GM19455 (cell line): Measurements from ENCODE around the gene LAMC1.
"Not testable (repeated sequence)": the region's sequence is repeated elsewhere in the genome, so short reads cannot be mapped to it uniquely, and the experiment has no call there.

Source experiments
- ATAC-seq: cut with Tn5 transposase; IDR thresholded peaks from one replicate; pipeline ENCODE4 v1.9.1; 2021; ENCODE audit not compliant: unreplicated experiment

The LAMC1 gene

DNA sequence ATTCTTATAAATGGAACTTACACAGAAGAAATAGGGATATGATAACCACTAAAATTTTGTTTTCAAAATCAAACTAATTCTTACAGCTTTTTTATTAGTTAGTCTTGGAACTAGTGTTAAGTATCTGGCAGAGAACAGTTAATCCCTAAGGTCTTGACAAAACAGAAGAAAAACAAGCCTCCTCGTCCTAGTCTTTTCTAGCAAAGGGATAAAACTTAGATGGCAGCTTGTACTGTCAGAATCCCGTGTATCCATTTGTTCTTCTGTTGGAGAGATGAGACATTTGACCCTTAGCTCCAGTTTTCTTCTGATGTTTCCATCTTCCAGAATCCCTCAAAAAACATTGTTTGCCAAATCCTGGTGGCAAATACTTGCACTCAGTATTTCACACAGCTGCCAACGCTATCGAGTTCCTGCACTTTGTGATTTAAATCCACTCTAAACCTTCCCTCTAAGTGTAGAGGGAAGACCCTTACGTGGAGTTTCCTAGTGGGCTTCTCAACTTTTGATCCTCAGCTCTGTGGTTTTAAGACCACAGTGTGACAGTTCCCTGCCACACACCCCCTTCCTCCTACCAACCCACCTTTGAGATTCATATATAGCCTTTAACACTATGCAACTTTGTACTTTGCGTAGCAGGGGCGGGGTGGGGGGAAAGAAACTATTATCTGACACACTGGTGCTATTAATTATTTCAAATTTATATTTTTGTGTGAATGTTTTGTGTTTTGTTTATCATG lies 120.5 kb downstream of the LAMC1 start:
- ATAC-seq: no peak

DNA sequence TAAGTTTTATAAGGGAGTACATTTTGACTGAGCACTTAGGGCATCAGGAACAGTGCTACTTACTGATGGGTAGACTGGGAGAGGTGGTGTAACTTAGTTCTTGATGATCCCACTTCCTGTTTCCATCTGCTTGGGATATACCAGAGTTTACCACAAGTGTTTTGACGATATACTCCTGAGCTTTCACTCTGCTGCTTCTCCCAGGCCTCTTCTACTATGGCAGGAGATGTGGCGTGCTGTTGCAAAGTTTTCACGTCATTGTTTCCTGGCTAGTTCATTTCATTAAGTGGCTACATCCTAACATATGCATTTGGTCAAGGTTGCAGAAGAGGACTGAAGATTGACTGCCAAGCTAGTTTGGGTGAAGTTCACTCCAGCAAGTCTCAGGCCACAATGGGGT lies 121.5 kb downstream of the LAMC1 start:
- ATAC-seq: no peak

DNA sequence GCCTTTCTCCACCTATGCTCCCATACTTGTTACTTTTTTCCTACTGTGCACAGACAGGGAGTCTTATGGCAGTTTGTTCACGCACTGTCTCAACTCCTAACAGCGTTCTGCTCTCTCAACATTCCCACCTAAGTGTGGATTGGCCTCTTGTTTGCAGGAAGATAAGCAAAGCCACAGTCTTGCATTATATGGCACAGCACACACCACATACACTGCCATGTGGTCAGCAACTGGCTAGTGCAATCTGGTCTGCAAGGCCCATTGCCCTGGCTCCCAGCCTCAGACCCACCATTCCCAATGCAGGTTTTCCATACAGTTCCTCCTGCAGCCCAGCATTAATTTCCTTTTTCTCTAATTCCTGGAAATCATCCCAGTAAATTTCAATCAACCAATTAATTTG lies 124.5 kb downstream of the LAMC1 start:
- ATAC-seq: no peak

DNA sequence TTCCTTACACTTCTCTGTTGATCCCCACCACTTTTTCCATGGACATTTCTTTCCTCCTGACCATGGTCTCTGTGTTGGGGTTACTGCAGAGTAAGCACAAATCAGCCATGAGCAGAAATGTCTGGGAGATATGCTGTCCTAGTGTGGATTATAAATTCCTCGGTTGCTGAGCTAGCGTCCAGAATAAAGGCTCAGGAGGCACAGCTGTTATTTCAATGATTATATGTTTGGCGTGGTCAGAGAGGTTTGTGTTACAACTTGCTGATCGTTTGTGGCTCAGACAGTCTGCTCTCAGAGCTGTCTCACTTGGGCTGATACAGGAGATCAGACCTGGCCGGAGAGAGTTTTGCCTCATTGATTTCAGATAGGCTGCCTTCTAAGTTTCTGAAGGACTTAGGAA lies 125.4 kb downstream of the LAMC1 start:
- ATAC-seq: no peak

DNA sequence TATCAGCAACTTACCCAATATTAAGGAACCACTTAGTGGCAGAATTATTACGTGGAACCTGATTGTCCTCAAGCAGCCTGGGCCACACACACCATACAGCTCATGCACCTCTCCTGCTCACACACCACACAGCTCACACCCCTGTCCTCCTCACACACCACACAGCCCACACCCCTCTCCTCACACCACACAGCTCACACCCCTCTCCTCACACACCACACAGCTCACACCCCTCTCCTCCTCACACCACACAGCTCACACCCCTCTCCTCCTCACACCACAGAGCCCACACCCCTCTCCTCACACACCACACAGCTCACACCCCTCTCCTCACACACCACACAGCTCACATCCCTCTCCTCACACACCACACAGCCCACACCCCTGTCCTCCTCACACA lies 126.1 kb downstream of the LAMC1 start:
- no peak for ATAC-seq

DNA sequence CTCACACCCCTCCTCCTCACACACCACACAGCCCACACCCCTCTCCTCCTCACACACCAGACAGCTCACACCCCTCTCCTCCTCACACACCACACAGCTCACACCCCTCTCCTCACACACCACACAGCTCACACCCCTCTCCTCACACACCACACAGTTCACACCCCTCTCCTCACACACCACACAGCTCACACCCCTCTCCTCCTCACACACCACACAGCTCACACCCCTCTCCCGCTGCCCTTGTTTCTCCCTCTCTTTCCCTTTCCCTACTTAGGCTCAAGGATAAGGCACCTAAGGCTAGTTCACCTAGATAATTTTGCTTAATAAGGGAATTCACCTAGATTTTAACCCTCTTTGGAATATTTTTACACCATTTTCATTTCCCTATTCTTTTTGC lies 126.8 kb downstream of the LAMC1 start:
- not testable (repeated sequence) for ATAC-seq

DNA sequence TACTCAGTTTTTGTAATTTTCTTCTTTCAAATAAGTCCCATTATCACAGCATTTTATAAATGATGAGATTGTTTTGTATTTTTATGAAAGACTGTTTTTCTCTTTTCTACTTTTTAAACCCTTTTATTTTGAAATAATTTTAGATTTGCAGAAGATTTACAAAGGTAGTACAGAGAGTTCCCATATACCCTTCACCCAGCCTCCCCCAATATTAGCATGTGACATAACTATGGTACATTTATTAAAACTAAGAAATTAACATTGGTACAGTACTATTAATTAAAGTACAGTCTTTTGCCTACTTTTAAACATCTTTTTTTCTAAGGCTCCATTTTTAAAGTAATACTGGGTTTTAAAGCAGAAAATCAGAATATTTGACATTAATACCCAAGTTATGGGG lies 127.2 kb downstream of the LAMC1 start:
- no peak for ATAC-seq

DNA sequence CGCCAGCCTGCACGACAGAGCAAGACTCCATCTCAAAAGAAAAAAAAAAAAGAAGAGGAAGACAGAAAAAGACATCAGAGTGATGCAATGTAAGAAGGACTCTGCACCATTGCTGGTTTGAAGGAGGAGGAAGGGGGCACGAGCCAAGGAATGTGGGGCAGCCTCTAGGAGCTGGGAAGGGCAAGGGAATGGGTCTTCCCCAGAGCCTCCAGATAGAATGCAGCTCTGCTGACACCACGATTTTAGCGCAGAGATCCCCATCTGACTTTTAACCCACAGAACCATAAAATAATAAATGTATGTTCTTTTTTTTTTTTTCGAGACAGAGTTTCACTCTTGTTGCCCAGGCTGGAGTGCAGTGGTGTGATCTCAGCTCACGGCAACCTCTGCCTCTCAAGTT lies 129.0 kb downstream of the LAMC1 start:
- ATAC-seq: no peak

DNA sequence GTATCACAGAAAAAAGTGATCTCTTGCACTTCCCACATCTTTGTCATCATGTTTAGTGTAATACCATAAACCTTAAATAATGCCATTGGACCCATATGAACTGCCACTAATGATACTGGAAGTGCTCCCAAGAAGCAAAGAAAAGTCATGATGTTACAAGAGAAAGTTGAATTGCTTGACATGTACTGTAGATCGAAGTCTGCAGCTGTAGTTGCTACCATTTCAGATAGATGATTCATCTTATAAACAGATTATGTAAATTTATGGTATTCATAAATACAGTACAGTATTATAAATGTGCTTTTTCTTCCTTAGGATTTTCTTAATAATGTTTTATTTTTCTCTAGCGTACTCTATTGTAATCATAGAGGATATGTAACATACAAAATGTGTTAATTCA lies 132.7 kb downstream of the LAMC1 start:
- ATAC-seq: no peak

DNA sequence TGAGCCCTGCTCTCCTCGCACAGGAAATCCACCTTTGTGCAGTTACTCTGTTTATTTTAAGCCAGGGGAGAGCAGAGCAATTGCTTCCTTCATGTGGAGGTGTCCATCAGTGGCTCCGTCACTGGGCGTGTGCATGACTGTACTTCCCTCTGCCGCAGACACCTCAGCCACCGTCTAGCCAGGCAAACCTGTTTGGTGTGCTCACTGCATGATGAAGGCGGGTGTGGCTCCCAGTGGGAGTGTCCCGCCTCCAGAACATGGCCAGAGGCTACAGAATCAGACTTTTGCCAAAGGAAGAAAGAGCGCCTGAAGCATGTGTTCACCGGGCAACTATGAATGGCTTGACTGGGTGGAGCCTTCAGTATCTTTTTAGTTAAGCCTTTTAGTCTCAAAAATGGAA lies 136.7 kb downstream of the LAMC1 start:
- ATAC-seq: no peak

DNA sequence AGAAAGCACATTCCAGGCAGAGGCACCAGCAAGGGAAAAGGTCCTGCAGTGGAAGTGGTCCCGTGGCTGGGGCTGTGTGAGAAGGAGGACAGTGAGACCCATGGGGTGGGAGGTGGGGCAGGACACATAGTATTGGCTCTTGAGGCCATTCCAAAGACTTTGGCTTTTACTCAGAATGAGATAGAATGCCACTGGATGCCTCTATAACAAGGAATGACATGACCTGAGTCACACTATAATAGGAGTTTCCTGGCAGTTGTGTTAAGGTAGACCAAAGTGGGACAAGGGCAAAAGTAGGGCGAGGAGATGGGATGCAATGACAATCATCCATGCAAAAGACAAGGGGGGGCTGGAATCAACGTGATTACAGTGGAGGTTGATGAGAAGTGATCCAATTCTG lies 138.2 kb downstream of the LAMC1 start:
- ATAC-seq: no peak

DNA sequence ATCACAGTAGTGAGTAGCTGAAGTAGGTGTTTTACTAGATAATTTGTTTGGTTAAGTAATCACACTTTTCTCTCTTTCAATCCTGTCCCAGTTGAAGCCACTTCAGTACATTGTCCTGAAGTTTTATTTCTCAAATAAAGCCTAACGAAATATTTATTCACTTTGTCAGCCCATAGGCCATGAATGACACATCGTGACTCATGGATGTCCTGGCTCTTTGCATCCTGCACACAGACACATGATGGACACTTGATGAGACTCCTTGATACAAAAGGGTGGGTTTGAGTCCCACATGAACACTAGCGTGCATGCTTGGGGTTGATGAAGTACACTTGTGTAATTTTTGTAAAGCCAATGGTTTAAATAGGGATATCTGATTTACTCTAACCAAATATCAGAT lies 140.1 kb downstream of the LAMC1 start:
- no peak for ATAC-seq

DNA sequence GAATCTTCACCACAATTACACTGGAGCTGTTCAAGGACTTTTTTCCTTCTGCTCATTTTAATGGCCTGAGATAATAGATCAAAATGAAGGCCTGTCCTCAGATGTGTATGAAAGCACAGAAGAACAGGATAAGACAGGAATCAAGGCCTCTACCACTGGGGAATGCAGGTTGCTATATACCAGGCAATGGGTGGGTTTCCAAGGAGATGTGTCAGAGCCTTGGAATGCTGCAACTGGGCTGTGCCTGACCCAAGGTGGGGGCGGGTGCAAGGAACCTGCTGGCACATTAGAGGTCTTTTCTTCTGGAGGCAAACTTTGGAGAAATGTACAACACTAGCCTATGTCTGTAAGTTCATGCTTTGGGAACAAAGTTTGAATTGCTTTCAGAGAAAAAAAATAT lies 141.1 kb downstream of the LAMC1 start:
- no peak for ATAC-seq

DNA sequence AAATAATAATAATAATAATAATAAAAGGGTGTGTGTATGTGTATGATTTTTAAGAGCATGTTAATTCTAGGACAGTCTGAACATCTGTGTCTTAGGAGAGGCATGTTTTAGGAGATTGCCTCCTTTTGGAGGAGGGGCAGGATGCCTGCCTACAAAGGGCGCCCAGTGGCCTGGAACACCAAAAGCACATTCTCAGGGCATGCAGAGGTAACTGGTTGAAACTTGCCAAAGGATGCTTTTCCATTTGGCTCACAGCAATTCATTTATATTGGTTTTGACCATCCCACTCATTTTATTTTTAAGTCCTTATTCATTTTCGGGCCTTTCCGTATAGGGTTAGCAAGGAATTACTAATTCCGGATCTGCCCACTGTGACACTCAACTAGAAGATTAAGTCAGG lies 141.7 kb downstream of the LAMC1 start:
- no peak for ATAC-seq

DNA sequence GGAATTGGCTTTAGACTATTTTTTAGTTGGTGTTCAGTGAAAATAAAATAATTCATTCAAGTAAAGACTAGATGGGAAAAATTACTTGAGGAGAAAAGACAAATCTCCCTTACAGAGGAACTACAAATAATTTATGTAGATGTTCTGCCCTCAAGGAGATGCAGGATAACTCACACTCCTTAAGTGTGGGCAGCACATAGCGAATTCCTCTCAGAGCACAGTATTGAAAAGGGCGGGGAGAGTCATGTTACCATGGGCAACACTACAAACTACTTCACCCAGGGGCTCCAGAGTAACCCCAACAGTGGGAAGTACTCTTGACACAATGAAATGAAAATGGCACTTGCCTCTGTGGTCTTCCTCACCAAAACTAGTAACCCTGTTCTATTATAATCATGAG lies 142.2 kb downstream of the LAMC1 start:
- ATAC-seq: no peak

DNA sequence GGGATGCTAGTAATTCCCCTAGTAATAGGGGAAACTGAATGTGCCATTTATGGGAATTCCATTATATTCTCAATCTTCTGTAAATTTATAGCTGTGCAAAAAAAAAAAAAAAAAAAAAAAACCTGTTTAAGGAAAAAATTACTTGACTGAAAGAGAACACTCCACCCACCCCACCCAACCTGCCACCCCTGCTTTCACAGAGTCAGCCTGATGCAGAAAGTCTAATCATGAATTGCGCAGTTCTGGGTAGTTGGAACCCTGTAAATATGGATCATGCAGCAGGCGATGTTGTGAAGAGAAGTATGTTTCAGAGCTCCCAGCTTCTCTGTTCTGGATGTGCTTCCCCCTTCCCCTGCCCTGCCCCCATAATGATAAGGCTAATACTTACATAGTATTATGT lies 143.2 kb downstream of the LAMC1 start:
- ATAC-seq: no peak

DNA sequence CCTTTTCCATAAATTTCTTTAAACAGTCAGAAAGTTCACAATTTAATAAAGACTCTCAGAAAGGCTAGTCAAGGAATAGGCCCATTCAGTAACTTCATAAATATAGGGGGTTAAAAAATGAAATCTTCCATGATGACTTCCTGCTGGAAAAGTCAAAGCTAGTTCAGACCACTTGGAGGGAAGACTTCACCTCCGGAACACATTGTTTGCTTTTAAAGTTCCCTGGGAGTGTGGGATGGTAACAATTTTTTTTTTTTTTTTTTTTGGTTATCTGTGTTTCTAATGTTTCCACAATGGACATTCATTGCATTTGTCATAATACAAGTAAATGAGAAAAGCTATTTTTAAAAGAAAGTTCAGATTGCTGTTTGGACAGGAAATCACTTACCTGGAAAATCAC lies 144.5 kb downstream of the LAMC1 start:
- ATAC-seq: no peak

DNA sequence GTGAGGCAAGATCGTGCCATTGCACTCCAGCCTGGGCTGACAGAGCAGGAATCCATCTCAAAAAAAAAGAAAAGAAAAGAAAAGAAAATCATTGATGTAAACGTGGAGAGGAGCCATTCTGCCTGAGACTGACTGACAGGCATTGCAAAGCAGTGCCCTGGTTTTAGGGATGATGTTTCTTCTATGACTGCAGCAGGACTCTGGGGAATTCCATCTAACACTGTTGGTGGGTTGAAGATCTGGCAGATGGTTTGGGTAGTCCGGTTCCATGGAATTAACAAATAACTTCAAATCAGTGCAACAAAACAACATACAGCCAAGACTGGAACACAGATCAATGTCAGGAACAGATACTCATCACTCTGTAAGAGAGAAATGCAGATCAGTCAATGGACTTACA lies 145.1 kb downstream of the LAMC1 start:
- ATAC-seq: no peak

DNA sequence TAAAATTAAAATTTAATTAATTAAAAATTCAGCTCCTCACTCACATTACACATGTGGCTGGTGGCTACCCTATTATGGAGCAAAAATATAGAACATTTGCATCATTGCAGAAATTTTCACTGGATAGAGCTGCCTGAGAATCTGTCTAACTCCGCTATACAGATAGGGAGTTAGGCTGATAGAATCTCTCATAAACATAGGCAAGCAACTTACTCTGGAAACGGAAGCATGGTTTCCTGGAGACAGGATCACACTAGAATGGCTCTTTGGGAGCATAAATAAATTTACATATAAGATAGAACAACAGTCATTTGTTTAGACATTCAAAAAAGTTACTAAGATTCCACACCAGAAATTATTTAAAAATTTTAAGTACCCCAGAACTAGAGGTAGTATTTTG lies 150.6 kb downstream of the LAMC1 start:
- ATAC-seq: no peak

DNA sequence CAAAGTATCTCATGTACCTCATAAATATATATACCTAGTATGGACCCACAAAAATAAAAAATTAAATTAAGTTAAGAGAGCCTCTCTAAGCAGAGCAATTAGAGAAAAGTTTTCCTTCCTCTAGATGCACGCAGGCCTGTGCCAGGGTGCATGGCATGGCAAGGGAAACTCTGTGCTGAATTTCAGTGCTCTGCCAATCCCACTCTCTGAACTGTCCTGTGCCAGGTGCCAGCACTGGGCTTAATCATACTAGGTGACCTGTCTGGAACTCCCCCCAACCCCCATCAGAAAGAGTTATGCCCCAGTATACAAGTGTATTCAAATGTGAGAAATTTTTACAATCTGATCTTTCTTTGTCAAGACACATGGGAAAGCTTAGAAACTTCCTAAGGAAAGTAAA lies 152.4 kb downstream of the LAMC1 start:
- no peak for ATAC-seq

DNA sequence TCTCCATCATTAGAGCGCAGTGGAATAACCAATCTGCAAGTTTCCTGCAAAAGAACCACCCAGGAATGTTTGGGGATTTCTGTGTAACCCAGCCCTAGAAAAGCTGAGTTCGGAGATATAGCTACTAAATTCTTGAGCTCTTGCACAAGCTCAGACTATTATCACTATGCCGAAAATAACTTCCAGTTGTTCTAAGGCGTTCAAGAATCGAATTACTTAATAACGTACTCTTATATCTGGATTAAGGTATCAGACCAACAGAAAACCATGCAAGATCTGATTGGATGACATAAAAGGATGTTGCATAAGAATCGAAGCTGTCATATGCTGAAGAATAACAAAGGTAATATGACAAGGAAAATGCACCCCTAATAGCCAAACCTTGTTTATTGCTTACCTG lies 155.3 kb downstream of the LAMC1 start:
- no peak for ATAC-seq

DNA sequence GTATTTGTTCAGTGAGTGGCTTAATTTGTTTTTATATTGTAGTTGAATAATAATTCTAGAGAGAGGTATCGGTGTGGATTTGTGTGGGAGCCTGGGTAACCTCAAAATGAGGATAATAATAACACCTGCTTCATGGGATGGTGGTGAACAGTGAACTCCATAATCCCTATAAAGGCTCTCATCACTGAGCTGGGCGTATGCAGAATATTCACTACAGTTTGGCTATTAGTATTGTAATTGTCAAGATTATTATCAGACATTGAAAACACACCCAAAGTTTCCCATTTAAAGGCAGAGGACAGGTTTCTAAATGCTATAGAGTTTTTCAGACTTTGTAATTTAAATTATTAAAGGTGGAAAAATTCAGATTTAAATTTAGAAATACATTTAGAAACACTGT lies 155.8 kb downstream of the LAMC1 start:
- no peak for ATAC-seq

DNA sequence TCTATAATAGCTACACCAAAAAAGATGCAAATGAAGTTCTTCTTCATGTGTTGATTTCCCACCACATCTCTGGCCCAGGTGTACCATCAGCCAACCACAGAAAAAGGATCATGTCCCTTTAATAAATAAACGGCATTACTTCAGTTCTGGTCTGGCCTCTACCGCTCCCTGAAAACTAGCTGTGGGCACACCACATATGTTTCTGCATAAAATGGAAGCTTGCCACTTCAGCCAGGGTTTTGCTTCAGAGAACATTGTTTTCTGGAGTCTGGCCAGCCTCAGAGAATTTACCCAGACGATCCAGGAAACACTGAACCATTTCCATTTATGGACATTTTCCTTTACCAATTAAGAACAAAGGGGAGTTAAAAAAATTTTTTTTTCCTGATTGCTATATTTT lies 157.0 kb downstream of the LAMC1 start:
- ATAC-seq: no peak

DNA sequence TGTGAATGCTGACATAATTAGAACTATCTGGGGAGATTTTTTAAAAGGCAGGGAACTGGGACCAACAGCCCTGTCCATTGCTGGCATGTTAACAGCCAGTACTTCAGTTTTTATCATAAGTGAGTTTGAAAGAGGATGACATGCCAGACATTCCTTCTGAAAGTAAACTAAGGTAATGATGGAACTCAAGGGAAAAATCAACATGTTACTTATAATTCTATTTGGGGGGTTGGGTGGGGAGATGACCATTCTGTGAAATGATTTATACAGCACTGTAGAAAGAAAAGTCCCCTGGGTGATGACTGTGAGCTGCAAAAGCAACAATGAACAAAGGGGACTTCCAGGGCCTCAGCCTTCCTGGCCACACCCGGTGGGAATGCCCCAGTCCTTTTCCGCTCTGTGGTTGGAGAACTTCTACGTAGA lies 157.4 kb downstream of the LAMC1 start:
- no peak for ATAC-seq
